22Rv1 (cell line): ENCODE measurements around the gene MEGF11.

Source experiments
- ZFX ChIP-seq: fragments of 450-650 bp; IDR thresholded peaks from 2 replicates; pipeline ENCODE4 v1.6.1; 2017; ENCODE audit warnings: antibody characterized with exemption, borderline replicate concordance
- TF ChIP-seq, protein P1 (sequence below): fragments of 450-650 bp; IDR thresholded peaks from 2 replicates; pipeline ENCODE4 v1.5.1; 2017; ENCODE audit warnings: mild to moderate bottlenecking

DNA sequence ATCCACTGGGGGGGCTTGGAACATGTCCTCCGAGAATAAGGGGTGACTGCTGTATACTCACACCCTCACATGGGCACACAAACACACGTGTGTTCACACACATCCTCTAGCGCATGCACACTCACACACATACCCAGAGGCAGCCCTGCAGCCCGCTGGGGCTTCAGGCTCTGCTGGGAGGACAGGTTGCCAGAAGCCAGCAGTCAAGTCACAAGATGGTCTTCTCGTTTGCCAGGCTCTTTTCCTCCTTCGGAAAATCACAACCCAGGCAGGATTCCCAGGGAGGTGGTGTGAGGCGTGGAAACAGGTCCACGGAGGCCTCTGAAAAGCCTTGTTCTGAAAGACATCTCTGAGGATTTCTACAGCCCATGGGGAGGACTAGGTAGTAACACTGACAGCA is 26.8 kb downstream of the MEGF11 start:
- TF ChIP-seq, protein P1, sequence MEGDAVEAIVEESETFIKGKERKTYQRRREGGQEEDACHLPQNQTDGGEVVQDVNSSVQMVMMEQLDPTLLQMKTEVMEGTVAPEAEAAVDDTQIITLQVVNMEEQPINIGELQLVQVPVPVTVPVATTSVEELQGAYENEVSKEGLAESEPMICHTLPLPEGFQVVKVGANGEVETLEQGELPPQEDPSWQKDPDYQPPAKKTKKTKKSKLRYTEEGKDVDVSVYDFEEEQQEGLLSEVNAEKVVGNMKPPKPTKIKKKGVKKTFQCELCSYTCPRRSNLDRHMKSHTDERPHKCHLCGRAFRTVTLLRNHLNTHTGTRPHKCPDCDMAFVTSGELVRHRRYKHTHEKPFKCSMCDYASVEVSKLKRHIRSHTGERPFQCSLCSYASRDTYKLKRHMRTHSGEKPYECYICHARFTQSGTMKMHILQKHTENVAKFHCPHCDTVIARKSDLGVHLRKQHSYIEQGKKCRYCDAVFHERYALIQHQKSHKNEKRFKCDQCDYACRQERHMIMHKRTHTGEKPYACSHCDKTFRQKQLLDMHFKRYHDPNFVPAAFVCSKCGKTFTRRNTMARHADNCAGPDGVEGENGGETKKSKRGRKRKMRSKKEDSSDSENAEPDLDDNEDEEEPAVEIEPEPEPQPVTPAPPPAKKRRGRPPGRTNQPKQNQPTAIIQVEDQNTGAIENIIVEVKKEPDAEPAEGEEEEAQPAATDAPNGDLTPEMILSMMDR, result no peak
- TF ChIP-seq ZFX, result no peak
